Measurements from ENCODE around the gene PDE11A.

GRCh38 chr2:177692042-177692782 is 380.4 kb downstream of the PDE11A start:
- TF ChIP-seq CTCF (IDR thresholded peaks at IDR 0.05; ENCODE audit: insufficient read depth, low read length, poor library complexity, severe bottlenecking) (no peak), EZH2phosphoT487 (conservative IDR thresholded peaks at IDR 0.05; ENCODE audit: low read length) (no peak)

Measured in SU-DHL-6 (cell line).